ENCODE data around the gene SPATA18. TPM values are rescaled to one million over a fixed set of nuclear protein-coding genes. Genes with fewer than 3 reads are reported as not detected.

The SPATA18 gene
- 9.4 and 12.7 TPM in 2 replicates for total RNA-seq

GRCh38 chr4:52051213-52051614 is at the start of gene SPATA18:
TSS of gene SPATA18 (plus strand) at chr4:52051304. CDS start at chr4:52051705, 401 bp downstream.

GRCh38 chr4:52019936-52020657 is 31.0 kb upstream of the SPATA18 start, which contains the start of gene LRRC66:
TSS of gene LRRC66 (minus strand) at chr4:52020363. CDS start at chr4:52017613, 2,750 bp downstream.

GRCh38 chr4:52038103-52038912 is 12.8 kb upstream of the SPATA18 start, which contains the start of gene SGCB:
TSS of gene SGCB (minus strand) at chr4:52038299. CDS start at chr4:52038259, 40 bp downstream.

Other genes starting within 250 kb of the SPATA18 start
- 11.0 and 21.3 TPM in 2 replicates for gene DCUN1D4, start 208.2 kb upstream of the SPATA18 start, total RNA-seq
- gene LRRC66, start 30.9 kb upstream of the SPATA18 start, total RNA-seq = 0.35 and 0.58 TPM in 2 replicates
- gene SGCB, start 13.0 kb upstream of the SPATA18 start, total RNA-seq = 13.0 and 20.6 TPM in 2 replicates